Esophagus (tissue), 2 donors: ENCODE data around the gene SPTLC3. TPM values are rescaled to one million over a fixed set of nuclear protein-coding genes. Genes with fewer than 3 reads are reported as not detected.

ENCODE experiments used
- H3K27ac ChIP-seq, 2 donors: one replicate each; pipeline ENCODE4 v1.5.1; 2013; ENCODE audit warnings: low read depth in 2 of 2, mild to moderate bottlenecking in 2 of 2, inconsistent platforms in 1 of 2, low read length in 1 of 2, moderate library complexity in 1 of 2
- H3K27me3 ChIP-seq, 2 donors: one replicate each; pipeline ENCODE4 v1.6.1; 2013; ENCODE audit warnings: low read length in 2 of 2, control low read depth in 1 of 2, mild to moderate bottlenecking in 1 of 2; ENCODE audit not compliant: insufficient read depth in 2 of 2, control insufficient read depth in 1 of 2
- H3K36me3 ChIP-seq, 2 donors: one replicate each; pipeline ENCODE4 v1.6.1; 2013; ENCODE audit warnings: low read length in 1 of 2; ENCODE audit not compliant: control insufficient read depth in 2 of 2, insufficient read depth in 2 of 2
- H3K4me1 ChIP-seq, 2 donors: one replicate each; pipeline ENCODE4 v1.6.1; 2013; ENCODE audit warnings: low read length in 1 of 2; ENCODE audit not compliant: control insufficient read depth in 2 of 2, insufficient read depth in 2 of 2
- H3K4me3 ChIP-seq, 2 donors: one replicate each; pipeline ENCODE4 v1.5.1; 2013; ENCODE audit warnings: low read length in 2 of 2, mild to moderate bottlenecking in 2 of 2, low read depth in 1 of 2, moderate library complexity in 1 of 2
- H3K9me3 ChIP-seq, 2 donors: one replicate each; pipeline ENCODE4 v1.6.1; 2013; ENCODE audit warnings: mild to moderate bottlenecking in 2 of 2, low read depth in 1 of 2, low read length in 1 of 2, moderate library complexity in 1 of 2; ENCODE audit not compliant: control insufficient read depth in 2 of 2, insufficient read depth in 1 of 2
- WGBS, 2 donors: extraction: QIAGEN DNeasy Blood & Tissue Kit; methylation state at CpG; one replicate each; pipeline ENCODE4 v1.1.7; 2013; 5-methylcytosine and 5-hydroxymethylcytosine counted together
- polyA plus RNA-seq, 2 donors: library from polyadenylated mRNA; stranded (reverse); fragments of 200-250 nt; gene quantifications; one replicate each; pipeline ENCODE4 v1.2.3, GENCODE V29; 2013
- donor health status: healthy with polysubstance abuse.
- donor health status: Bipolar disorder and iron deficiency.

Gene SPTLC3
- polyA plus RNA-seq, 2 donors: 3.5 TPM

GRCh38 chr20:13186043-13186774, 177.4 kb downstream of the SPTLC3 start:
- Histone ChIP-seq H3K27ac (no peak overlapping the region), H3K36me3 (no peaks in the 10 kb centered on the region), H3K9me3 (no peaks in the 10 kb centered on the region), H3K4me3 (no peak overlapping the region), H3K4me1 (no peaks in the 10 kb centered on the region), H3K27me3 (no peaks in the 10 kb centered on the region)
- WGBS, 2 donors: 52 to 59% methylated on average over 3 of the region's 3 CpGs

- Histone ChIP-seq H3K27ac (no peak overlapping the region), H3K27me3 (no peaks in the 10 kb centered on the region)
- 62 to 73% methylated on average over 2 of the region's 2 CpGs for WGBS, 2 donors
These were observed 179.1 kb downstream of the SPTLC3 start for GRCh38 chr20:13187899-13188298.

GRCh38 chr20:13199279-13199678, 190.5 kb downstream of the SPTLC3 start:
- Histone ChIP-seq H3K9me3 (no peaks in the 10 kb centered on the region), H3K36me3 (no peaks in the 10 kb centered on the region), H3K4me1 (no peaks in the 10 kb centered on the region), H3K27me3 (no peaks in the 10 kb centered on the region), H3K27ac (no peak overlapping the region), H3K4me3 (no peak overlapping the region)
- WGBS, 2 donors: 78 to 91% methylated on average over 2 of the region's 2 CpGs

More at GRCh38 chr20:13187899-13188298, 179.1 kb downstream of the SPTLC3 start:
- H3K9me3 ChIP-seq: no peaks in the 10 kb centered on the region
- H3K4me3 ChIP-seq: no peak overlapping the region
- H3K36me3 ChIP-seq: no peaks in the 10 kb centered on the region
- no peaks in the 10 kb centered on the region for H3K4me1 ChIP-seq

- Histone ChIP-seq H3K36me3 (no peaks in the 10 kb centered on the region), H3K4me1 (no peaks in the 10 kb centered on the region), H3K4me3 (no peak overlapping the region), H3K9me3 (no peaks in the 10 kb centered on the region), H3K27ac (no peak overlapping the region), H3K27me3 (no peaks in the 10 kb centered on the region)
- WGBS, 2 donors: 63 to 65% methylated on average over 5 of the region's 5 CpGs
These were observed 192.2 kb downstream of the SPTLC3 start for GRCh38 chr20:13200767-13201500.

- no peaks in the 10 kb centered on the region for H3K36me3 ChIP-seq
- H3K4me1 ChIP-seq: no peaks in the 10 kb centered on the region
- no peaks in the 10 kb centered on the region for H3K27me3 ChIP-seq
- H3K4me3 ChIP-seq: no peak overlapping the region
- H3K27ac ChIP-seq: no peak overlapping the region
- H3K9me3 ChIP-seq: no peaks in the 10 kb centered on the region
- whole genome bisulfite sequencing, 2 donors: 70 to 75% methylated on average over 6 of the region's 6 CpGs
These were observed 193.8 kb downstream of the SPTLC3 start for GRCh38 chr20:13202565-13202964.

- H3K36me3 ChIP-seq: no peaks in the 10 kb centered on the region
- H3K4me1 ChIP-seq: no peaks in the 10 kb centered on the region
- no peaks in the 10 kb centered on the region for H3K27me3 ChIP-seq
- WGBS, 2 donors: 67 to 75% methylated on average over 4 of the region's 4 CpGs
- H3K4me3 ChIP-seq: no peak overlapping the region
- H3K27ac ChIP-seq: no peak overlapping the region
- no peaks in the 10 kb centered on the region for H3K9me3 ChIP-seq
These were observed 196.7 kb downstream of the SPTLC3 start for GRCh38 chr20:13205425-13205824.

GRCh38 chr20:13205848-13206434, 197.2 kb downstream of the SPTLC3 start:
- WGBS, 2 donors: 78 to 79% methylated on average over 5 of the region's 5 CpGs
- H3K27ac ChIP-seq: no peak overlapping the region
- no peaks in the 10 kb centered on the region for H3K4me1 ChIP-seq
- H3K27me3 ChIP-seq: no peaks in the 10 kb centered on the region
- no peaks in the 10 kb centered on the region for H3K36me3 ChIP-seq
- no peak overlapping the region for H3K4me3 ChIP-seq
- H3K9me3 ChIP-seq: no peaks in the 10 kb centered on the region

GRCh38 chr20:13207016-13207415, 198.2 kb downstream of the SPTLC3 start:
- WGBS, 2 donors: 93% methylated on average over 2 of the region's 2 CpGs
- Histone ChIP-seq H3K36me3 (no peaks in the 10 kb centered on the region), H3K27ac (no peak overlapping the region), H3K4me3 (no peak overlapping the region), H3K9me3 (no peaks in the 10 kb centered on the region), H3K27me3 (no peaks in the 10 kb centered on the region), H3K4me1 (no peaks in the 10 kb centered on the region)

GRCh38 chr20:13211956-13212618, 203.3 kb downstream of the SPTLC3 start:
- Histone ChIP-seq H3K36me3 (no peaks in the 10 kb centered on the region), H3K27me3 (no peaks in the 10 kb centered on the region), H3K27ac (no peak overlapping the region), H3K4me1 (no peaks in the 10 kb centered on the region), H3K9me3 (no peaks in the 10 kb centered on the region), H3K4me3 (no peak overlapping the region)
- WGBS, 2 donors: 62 to 69% methylated on average over 4 of the region's 4 CpGs
